OCI-LY1 (cell line): ENCODE measurements around the gene TXNDC17.

Source experiments
- H2AFZ ChIP-seq: fragments of 200-600 bp; sonication (generic), shearing (Covaris generic); 2 replicates; pipeline ENCODE4 v1.6.0; 2014; ENCODE audit warnings: antibody characterized with exemption, mild to moderate bottlenecking, low read length
- H3F3A ChIP-seq: fragments of 200-600 bp; sonication (generic), shearing (Covaris generic); 2 replicates; pipeline ENCODE4 v1.6.0; 2014; ENCODE audit warnings: mild to moderate bottlenecking, antibody characterized with exemption, low read length, moderate library complexity; ENCODE audit not compliant: insufficient read depth
- H3K27ac ChIP-seq: fragments of 200-600 bp; sonication (generic); 2 replicates; pipeline ENCODE4 v1.5.1; 2014; ENCODE audit warnings: low read length, mixed run types, mild to moderate bottlenecking, low read depth; ENCODE audit not compliant: poor library complexity, severe bottlenecking
- H3K27me3 ChIP-seq: fragments of 200-600 bp; sonication (generic); 2 replicates; pipeline ENCODE4 v1.6.0; 2014; ENCODE audit warnings: antibody characterized with exemption, mild to moderate bottlenecking, low read length, moderate library complexity; ENCODE audit not compliant: insufficient read depth
- H3K36me3 ChIP-seq: fragments of 200-600 bp; sonication (generic); 2 replicates; pipeline ENCODE4 v1.6.1; 2014; ENCODE audit warnings: mild to moderate bottlenecking, antibody characterized with exemption, low read length, moderate library complexity, mixed read lengths; ENCODE audit not compliant: insufficient read depth
- H3K4me1 ChIP-seq: fragments of 200-600 bp; sonication (generic); 2 replicates; pipeline ENCODE4 v1.5.1; 2014; ENCODE audit warnings: mild to moderate bottlenecking, low read length, moderate library complexity; ENCODE audit not compliant: insufficient read depth, severe bottlenecking
- H3K4me2 ChIP-seq: fragments of 200-600 bp; sonication (generic), shearing (Covaris generic); 2 replicates; pipeline ENCODE4 v1.6.1; 2014; ENCODE audit warnings: low read length
- H3K4me3 ChIP-seq: fragments of 200-600 bp; sonication (generic); 2 replicates; pipeline ENCODE4 v1.5.1; 2014; ENCODE audit warnings: low read length, low read depth, mild to moderate bottlenecking, mixed read lengths; ENCODE audit not compliant: poor library complexity, severe bottlenecking
- H3K79me2 ChIP-seq: fragments of 200-600 bp; shearing (Covaris generic); 2 replicates; pipeline ENCODE4 v1.6.1; 2016; ENCODE audit warnings: mixed run types, low read length, mixed read lengths; ENCODE audit not compliant: insufficient read depth
- H3K9ac ChIP-seq: fragments of 200-600 bp; sonication (generic), shearing (Covaris generic); 2 replicates; pipeline ENCODE4 v1.6.1; 2014; ENCODE audit warnings: mild to moderate bottlenecking, low read length, mixed read lengths
- H3K9me2 ChIP-seq: fragments of 200-600 bp; sonication (generic), shearing (Covaris generic); 2 replicates; pipeline ENCODE4 v1.6.1; 2014; ENCODE audit warnings: low read depth, mild to moderate bottlenecking, low read length, mixed read lengths
- H3K9me3 ChIP-seq: fragments of 200-600 bp; shearing (Covaris generic); 2 replicates; pipeline ENCODE4 v1.6.1; 2014; ENCODE audit warnings: low read length, mixed read lengths
- H4K20me1 ChIP-seq: fragments of 200-600 bp; sonication (generic), shearing (Covaris generic); 2 replicates; pipeline ENCODE4 v1.6.0; 2016; ENCODE audit warnings: mild to moderate bottlenecking, low read length; ENCODE audit not compliant: insufficient read depth
- CTCF ChIP-seq: fragments of 200-600 bp; sonication (generic), shearing (Covaris generic); IDR thresholded peaks from 2 replicates; pipeline ENCODE4 v1.5.1; 2017; ENCODE audit warnings: mild to moderate bottlenecking, antibody characterized with exemption, low read length, moderate library complexity, mixed read lengths
- EZH2 ChIP-seq: fragments of 200-600 bp; sonication (generic), shearing (Covaris generic); IDR thresholded peaks from 2 replicates; pipeline ENCODE4 v1.8.0; 2017; ENCODE audit warnings: borderline replicate concordance, mixed run types, mild to moderate bottlenecking, antibody characterized with exemption, low read length, moderate library complexity, mixed read lengths

Gene TXNDC17

GRCh38 chr17:6677158-6677831, 36.4 kb downstream of the TXNDC17 start:
- no peaks in the 10 kb centered on the region for H3K4me1 ChIP-seq
- H3F3A ChIP-seq, result no peaks in the 10 kb centered on the region
- H3K9ac ChIP-seq, result no peak overlapping the region
- H4K20me1 ChIP-seq, result no peaks in the 10 kb centered on the region
- H2AFZ ChIP-seq, result no peak overlapping the region
- no peak overlapping the region for H3K27ac ChIP-seq
- no peaks in the 10 kb centered on the region for H3K9me2 ChIP-seq
- H3K79me2 ChIP-seq, result no peaks in the 10 kb centered on the region
- H3K27me3 ChIP-seq, result no peaks in the 10 kb centered on the region
- no peak overlapping the region for H3K4me3 ChIP-seq
- H3K4me2 ChIP-seq, result no peak overlapping the region
- H3K9me3 ChIP-seq, result no peaks in the 10 kb centered on the region
- no peaks in the 10 kb centered on the region for H3K36me3 ChIP-seq
- TF ChIP-seq EZH2, result no peak
- no peak for TF ChIP-seq CTCF

- H4K20me1 ChIP-seq, result no peaks in the 10 kb centered on the region
- H3K4me2 ChIP-seq, result no peak overlapping the region
- H2AFZ ChIP-seq, result no peak overlapping the region
- H3F3A ChIP-seq, result no peaks in the 10 kb centered on the region
- no peaks in the 10 kb centered on the region for H3K9me2 ChIP-seq
- H3K9ac ChIP-seq, result no peak overlapping the region
- no peaks in the 10 kb centered on the region for H3K9me3 ChIP-seq
- no peaks in the 10 kb centered on the region for H3K27me3 ChIP-seq
- no peak overlapping the region for H3K27ac ChIP-seq
- no peaks in the 10 kb centered on the region for H3K36me3 ChIP-seq
- no peak overlapping the region for H3K4me3 ChIP-seq
- no peak for TF ChIP-seq EZH2
- no peaks in the 10 kb centered on the region for H3K4me1 ChIP-seq
- H3K79me2 ChIP-seq, result no peaks in the 10 kb centered on the region
Measured at GRCh38 chr17:6677946-6678345, 37.1 kb downstream of the TXNDC17 start.

GRCh38 chr17:6679241-6679640, 38.4 kb downstream of the TXNDC17 start:
- H3K4me2 ChIP-seq, result no peak overlapping the region
- TF ChIP-seq CTCF (no peak), EZH2 (no peak)

GRCh38 chr17:6681176-6681575, 40.3 kb downstream of the TXNDC17 start:
- no peaks in the 10 kb centered on the region for H3K9me3 ChIP-seq
- H3K4me2 ChIP-seq, result no peak overlapping the region
- no peaks in the 10 kb centered on the region for H3K4me1 ChIP-seq
- no peak overlapping the region for H3K9ac ChIP-seq
- H3K27me3 ChIP-seq, result no peaks in the 10 kb centered on the region
- no peak overlapping the region for H3K27ac ChIP-seq
- no peaks in the 10 kb centered on the region for H3K9me2 ChIP-seq
- no peak overlapping the region for H2AFZ ChIP-seq
- no peaks in the 10 kb centered on the region for H3K79me2 ChIP-seq
- TF ChIP-seq CTCF, result no peak
- no peak for TF ChIP-seq EZH2
- no peaks in the 10 kb centered on the region for H4K20me1 ChIP-seq
- H3F3A ChIP-seq, result no peaks in the 10 kb centered on the region
- H3K36me3 ChIP-seq, result no peaks in the 10 kb centered on the region
- H3K4me3 ChIP-seq, result no peak overlapping the region

More at GRCh38 chr17:6679241-6679640, 38.4 kb downstream of the TXNDC17 start:
- H3K4me3 ChIP-seq, result no peak overlapping the region
- no peaks in the 10 kb centered on the region for H3F3A ChIP-seq
- no peaks in the 10 kb centered on the region for H3K9me2 ChIP-seq
- H4K20me1 ChIP-seq, result no peaks in the 10 kb centered on the region
- no peaks in the 10 kb centered on the region for H3K4me1 ChIP-seq
- H3K9me3 ChIP-seq, result no peaks in the 10 kb centered on the region
- no peak overlapping the region for H3K27ac ChIP-seq
- H3K36me3 ChIP-seq, result no peaks in the 10 kb centered on the region
- H3K79me2 ChIP-seq, result no peaks in the 10 kb centered on the region
- no peak overlapping the region for H2AFZ ChIP-seq
- H3K27me3 ChIP-seq, result no peaks in the 10 kb centered on the region
- no peak overlapping the region for H3K9ac ChIP-seq
